Measurements from ENCODE around the gene VMP1.

- no peak for TF ChIP-seq CTCF (IDR thresholded peaks at IDR 0.05; ENCODE audit: borderline replicate concordance, extremely low read depth, low read length, poor library complexity, severe bottlenecking)
- TF ChIP-seq EZH2 (IDR thresholded peaks at IDR 0.05; ENCODE audit: borderline replicate concordance, low read depth, low read length, severe bottlenecking) = no peak
Measured at GRCh38 chr17:59675231-59675630, 32.2 kb upstream of the VMP1 start.
